LHCN-M2 (cell line): ENCODE data around the gene SFMBT1. TPM values are rescaled to one million over a fixed set of nuclear protein-coding genes. Genes with fewer than 3 reads are reported as not detected.
A peak's percentile ranks its signal among the peaks of the same experiment; 100 is the strongest.
"Not testable (repeated sequence)": the region's sequence is repeated elsewhere in the genome, so short reads cannot be mapped to it uniquely, and the experiment has no call there.

Experiments
- DNase-seq: peaks from one replicate; pipeline ENCODE4 v3.0.0-alpha.2; 2012; ENCODE audit warnings: low read depth
- total RNA-seq: library from RNA; depleted of rRNA; stranded (reverse); fragments of >200 nt; gene quantifications from 2 replicates; pipeline ENCODE4 v1.2.3, GENCODE V29; 2014

SFMBT1 gene
- total RNA-seq, 1 experiment from 2014 or later, result 5.8 TPM

DNA sequence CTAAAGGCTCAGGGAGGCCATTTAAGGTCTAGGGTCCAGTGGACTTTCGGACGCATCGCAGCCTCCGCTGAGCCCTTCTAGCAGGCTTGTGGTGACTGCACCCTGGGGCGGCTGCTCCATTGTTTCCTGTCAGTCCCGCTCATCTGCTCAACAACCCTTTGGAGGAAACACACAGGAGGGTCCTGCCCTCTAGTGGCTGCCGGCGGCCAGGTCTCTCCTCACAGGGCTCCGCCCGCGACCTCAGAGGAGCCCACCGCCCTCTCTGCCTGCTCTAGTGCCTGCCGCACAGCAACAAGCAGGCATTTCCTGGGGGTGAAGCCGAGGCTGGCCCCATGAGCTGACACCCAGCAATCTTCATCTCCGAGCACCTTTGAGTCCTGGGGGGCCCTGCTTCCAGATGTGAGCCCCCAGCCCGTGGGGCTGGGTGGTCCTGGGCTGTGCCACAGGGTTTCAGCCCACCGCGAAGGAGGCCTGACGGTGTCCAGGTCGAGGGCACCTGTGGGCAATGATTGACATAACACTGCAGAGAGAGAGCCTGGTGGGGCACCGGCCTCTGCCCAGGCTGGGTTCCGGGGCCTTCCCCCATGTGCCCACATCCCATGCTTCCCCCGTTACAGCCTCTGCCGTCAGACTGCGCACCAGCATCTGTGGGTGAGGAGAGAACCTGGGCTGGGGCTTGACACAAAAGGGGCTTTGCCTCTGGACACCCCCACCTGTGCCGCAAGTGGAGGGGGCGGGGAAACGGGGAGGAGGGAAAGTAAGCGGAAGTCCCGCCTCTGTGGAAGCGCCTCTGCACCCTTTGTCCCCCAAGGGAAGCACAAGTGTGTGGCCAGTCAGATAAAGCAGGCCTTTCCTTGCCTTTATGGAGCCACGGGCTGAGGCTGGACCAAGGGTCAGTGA is 27.0 kb upstream of the SFMBT1 start:
- peak; percentile 69 for DNase-seq

GRCh38 chr3:53071882-53072431 is 26.1 kb upstream of the SFMBT1 start:
- no peak for DNase-seq

- DNase-seq, result no peak
Observed at GRCh38 chr3:53069422-53070068, 23.7 kb upstream of the SFMBT1 start.

GRCh38 chr3:53068176-53068575 is 22.3 kb upstream of the SFMBT1 start:
- no peak for DNase-seq

GRCh38 chr3:53067567-53067966 is 21.7 kb upstream of the SFMBT1 start:
- DNase-seq, result peak; percentile 19

GRCh38 chr3:53065841-53066480 is 20.1 kb upstream of the SFMBT1 start:
- no peak for DNase-seq

DNA sequence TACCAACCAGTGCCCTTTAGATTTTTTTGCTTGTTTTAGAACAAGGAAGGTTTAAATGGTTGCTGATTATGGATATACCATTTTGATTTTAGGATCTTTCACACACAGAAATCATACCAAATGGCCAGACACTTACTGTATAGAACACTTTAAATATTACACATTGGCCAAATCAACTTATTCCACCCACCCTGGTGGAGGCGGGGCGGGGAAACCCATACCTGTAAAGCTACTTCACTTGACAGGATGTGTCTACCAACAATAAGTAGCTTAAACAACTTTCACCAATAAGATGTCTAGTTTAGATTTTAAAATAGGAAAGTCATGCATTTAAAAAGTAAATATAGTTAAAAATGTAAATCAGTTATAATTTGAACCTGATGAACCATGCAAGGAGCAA is 17.0 kb upstream of the SFMBT1 start:
- DNase-seq, result no peak

DNA sequence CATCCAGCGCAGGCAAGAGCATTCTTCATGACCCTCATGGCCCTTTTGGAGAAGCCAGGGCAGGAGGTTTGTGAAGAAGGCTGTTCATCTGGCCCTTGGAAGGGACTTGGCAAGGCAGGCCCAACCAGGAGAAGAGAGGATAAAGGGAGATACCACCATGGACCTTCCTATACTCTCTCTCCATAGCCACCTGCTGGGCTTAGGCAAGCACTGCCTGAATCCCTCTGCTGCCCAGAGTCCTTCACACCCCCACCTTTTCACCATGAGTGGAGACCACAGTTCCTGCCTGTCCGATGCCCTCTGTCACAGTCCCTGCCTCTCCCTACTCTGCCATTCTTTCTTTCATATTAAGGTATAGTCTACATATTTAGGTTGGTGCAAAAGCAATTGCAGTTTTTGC is 10.6 kb upstream of the SFMBT1 start:
- DNase-seq, result peak; percentile 18

DNA sequence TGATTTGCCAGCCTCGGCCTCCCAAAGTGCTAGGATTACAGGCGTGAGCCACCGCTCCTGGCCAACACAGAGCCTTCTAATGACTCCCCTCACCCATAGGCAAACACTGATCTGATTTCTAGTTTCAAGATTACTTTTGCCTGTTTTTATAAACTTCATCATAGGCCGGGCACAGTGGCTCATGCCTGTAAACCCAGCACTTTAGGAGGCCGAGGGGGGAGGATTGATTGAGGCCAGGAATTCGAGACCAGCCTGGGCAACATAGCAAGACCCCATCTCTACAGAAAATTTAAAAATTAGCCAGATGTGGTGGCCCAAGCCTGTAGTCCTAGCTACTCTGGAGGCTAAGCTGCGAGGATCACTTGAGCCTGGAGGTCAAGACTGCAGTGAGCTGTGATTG is 8.4 kb upstream of the SFMBT1 start:
- not testable (repeated sequence) for DNase-seq

- no peak for DNase-seq
Observed at GRCh38 chr3:53051929-53052328, 6.1 kb upstream of the SFMBT1 start.

DNA sequence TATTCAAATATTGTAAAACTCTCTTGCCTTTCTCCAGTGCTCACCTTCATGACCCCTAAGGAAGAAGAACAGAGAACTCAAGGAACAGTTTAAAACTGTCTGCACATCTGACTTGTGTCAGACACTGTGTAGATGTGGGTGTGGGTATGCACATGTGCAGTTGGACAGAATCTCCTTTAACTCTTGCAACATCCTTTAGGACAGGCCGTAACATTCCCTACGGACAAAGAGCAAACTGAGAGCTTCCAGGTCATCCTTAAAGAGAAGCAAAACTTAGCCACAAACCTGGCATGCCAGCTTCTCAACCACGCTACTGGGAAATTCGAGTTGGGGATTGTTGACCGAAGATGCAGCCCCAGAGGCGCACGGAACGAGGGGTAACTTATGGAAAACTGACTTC is 4.1 kb upstream of the SFMBT1 start:
- no peak for DNase-seq

DNA sequence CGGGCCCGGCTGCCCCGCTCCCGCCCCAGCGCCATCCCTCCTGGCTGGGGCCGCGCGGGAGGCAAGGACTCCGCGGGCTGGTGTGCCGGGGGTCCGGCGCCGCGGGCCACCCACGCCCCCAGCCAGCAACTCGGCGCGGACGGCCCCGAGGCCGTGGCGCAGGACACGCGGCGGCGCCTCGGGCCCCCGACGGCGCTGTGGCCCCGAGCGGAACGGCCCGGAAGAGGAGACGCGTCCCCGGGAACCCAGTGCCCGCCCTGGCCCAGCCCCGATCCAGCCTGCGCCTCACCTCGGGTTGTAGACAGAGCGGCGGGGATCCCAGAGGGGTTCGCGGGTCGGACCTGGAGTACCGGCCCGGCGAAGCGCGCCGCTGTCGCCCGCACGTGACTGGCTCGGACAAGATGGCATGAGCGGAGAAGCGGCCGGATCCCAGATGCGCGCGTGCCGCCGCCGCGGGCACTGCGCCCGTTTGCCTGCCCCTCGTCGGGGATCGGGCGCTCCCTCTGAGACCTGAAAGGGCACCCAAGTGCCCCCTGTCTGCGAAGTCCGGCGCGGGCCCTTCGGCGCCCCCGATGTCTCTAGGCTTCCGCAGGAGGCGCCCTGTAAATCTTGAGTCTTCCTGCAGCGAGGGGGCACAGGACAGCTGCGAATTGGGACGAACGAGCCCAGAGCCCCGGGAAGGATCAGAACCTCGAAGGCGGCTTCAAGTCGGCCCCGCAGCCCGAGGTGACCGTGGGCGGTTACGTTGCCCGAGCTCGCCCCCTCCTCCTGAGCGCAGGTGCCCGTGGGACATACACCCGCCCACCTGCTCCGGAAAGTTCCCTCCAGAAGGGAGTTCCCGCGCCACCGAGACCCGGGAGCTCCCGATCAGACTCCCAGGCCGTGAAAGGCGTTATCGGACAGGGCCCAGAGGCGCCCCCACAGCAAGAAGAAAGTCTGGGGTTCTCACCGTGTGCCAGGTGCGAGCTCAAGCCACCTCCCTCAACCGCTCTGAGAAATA is 598 bp upstream of the SFMBT1 start:
- DNase-seq, result peak; percentile 47

DNA sequence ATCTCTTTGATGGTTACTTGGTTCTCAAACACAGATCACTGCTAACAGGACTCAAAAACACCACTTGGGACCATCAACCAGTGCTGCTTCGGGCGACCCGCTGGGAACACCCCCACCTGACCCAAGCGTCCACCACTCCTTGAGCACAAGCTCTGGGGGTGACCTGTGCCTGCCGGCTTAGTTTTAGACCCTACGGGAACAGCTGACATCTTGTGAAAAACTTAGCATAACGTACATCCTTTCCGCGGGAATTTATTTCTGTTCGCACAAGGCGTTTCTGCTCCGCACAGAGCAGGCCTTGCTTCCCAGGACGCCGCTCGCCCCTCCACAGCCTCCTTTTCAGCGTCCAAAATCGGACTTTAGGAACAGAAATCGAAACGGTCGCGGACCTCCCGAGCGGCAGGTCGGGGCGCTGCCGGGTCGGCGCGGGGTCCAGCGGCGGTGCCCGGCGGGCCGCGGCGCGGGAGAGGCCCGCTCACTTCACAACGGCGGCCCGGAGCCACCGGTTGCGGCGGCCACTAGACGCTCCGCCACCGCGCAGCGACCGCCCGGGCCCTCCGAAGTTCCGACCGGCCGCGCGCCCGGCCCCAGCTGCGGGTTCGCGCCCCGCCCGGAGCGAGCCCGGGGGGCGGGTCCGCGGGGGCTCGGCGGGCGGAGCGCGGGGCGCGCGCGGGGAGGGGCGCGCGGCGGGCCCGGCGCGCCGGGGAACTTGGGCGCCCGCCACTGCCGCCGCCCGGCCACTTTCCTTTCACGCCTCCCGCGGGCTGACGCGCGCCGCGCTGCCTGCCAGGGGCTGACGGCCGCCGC is 959 bp downstream of the SFMBT1 start:
- peak; percentile 35 for DNase-seq

GRCh38 chr3:53044371-53044710 is 1.5 kb downstream of the SFMBT1 start:
- DNase-seq, result no peak

DNA sequence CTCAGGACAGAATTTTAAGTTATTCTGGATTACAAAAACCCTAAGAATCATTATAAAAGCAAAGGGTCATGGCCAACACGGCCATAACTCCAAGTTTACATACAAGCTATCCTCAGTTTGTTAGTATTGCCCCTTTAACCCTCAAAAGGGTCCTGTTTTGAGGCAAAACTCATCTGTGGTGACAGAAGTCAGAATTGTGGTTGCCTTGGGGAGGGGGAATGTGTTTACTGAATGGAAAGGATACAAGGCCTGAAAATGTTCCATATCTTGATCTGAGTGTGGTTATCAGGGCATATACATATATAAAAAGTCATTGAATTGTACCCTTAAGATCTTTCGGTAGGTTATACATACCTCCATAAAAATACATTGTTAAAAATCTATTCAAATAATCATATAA is 2.1 kb downstream of the SFMBT1 start:
- no peak for DNase-seq

GRCh38 chr3:53042651-53043050 is 3.2 kb downstream of the SFMBT1 start:
- no peak for DNase-seq

DNA sequence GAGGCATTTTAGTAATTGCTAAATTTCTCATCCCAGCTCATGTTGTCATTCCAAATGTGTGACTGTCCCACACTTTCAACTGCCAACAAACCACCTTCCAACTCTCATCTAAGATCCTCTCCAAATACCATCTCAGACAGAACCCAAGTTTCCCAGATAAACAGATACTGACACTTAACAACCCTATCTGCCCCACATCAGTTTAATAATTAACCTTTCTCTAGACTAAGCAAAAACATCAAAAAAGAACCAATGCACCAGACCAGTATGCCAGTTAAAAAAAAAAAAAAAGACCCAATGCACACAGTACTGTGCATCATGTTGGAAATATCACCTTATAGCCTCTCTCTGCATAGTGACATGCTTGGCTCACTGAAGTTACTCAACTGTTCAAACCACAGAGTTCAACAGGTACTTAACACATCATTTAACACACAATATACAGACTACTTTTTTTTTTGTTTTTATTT is 5.5 kb downstream of the SFMBT1 start:
- DNase-seq, result no peak

- no peak for DNase-seq
Observed at GRCh38 chr3:53039376-53039752, 6.5 kb downstream of the SFMBT1 start.

DNA sequence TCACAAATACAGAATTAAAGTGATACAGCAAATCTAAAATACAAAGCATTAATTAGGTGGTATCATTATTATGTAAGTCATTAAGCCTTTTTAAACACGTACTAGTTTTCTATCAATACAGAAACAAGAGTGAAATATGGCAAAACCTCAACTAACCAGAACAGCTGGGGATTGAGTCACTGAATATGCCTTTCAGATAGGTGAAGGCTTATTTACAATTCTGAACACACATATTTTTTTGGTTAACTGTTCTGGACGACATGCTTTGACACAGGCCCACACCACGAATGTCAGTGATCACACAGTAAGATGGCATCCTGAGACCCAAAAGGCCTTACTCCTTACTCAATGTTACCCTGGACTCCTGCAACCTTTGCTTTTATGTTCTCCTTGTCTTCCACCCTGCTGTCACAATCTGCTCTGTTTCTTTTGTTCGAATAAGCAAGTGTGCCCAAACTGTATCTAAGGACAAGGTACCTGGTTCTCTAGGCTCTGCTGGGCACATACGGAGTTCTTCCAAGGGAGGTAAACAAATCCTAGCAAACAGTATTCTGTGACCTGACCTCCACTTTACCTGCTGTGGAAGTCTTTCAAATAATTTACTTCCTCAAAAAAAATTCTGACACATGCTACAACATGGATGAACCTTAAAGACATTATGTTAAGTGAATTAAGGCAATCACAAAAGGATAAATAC is 7.0 kb downstream of the SFMBT1 start:
- no peak for DNase-seq
